Activated naive CD8-positive, alpha-beta T cell treated with anti-CD3 and anti-CD28 coated beads for 36 hours (primary cell): ENCODE data around the gene GRIN2C. TPM values are rescaled to one million over a fixed set of nuclear protein-coding genes. Genes with fewer than 3 reads are reported as not detected.

Source experiments
- DNase-seq: peaks from one replicate; pipeline ENCODE4 v3.0.0; 2021
- H3K27ac Mint-ChIP-seq: one replicate; pipeline ENCODE4 v1.8.0; 2022; ENCODE audit warnings: mild to moderate bottlenecking, moderate library complexity, mixed read lengths
- H3K27me3 Mint-ChIP-seq: one replicate; pipeline ENCODE4 v1.8.0; 2022; ENCODE audit warnings: mild to moderate bottlenecking, mixed read lengths
- H3K36me3 Mint-ChIP-seq: one replicate; pipeline ENCODE4 v1.8.0; 2021; ENCODE audit warnings: mild to moderate bottlenecking, mixed read lengths
- H3K4me1 Mint-ChIP-seq: one replicate; pipeline ENCODE4 v1.8.0; 2021; ENCODE audit warnings: mixed read lengths
- H3K4me3 Mint-ChIP-seq: one replicate; pipeline ENCODE4 v1.8.0; 2022; ENCODE audit warnings: mild to moderate bottlenecking, moderate library complexity, mixed read lengths
- H3K9me3 Mint-ChIP-seq: one replicate; pipeline ENCODE4 v1.8.0; 2022; ENCODE audit warnings: mixed read lengths
- total RNA-seq, 2 experiments: library from RNA; stranded (reverse); gene quantifications; one replicate each; pipeline ENCODE4 v1.2.3, GENCODE V29; 2021

Gene GRIN2C
- total RNA-seq, 2 experiments from 2014 or later: not detected

- peaks cover 4% of the 10 kb centered on the region for H3K36me3 Mint-ChIP-seq
Measured at GRCh38 chr17:74814453-74814852, 45.2 kb downstream of the GRIN2C start.

GRCh38 chr17:74812109-74813009, 47.3 kb downstream of the GRIN2C start:
- peaks cover 2% of the 10 kb centered on the region for H3K4me1 Mint-ChIP-seq
- H3K9me3 Mint-ChIP-seq: no peaks in the 10 kb centered on the region
- no peak for DNase-seq
- no peak overlapping the region for H3K27ac Mint-ChIP-seq
- peaks cover 6% of the 10 kb centered on the region for H3K36me3 Mint-ChIP-seq
- no peaks in the 10 kb centered on the region for H3K27me3 Mint-ChIP-seq
- no peak overlapping the region for H3K4me3 Mint-ChIP-seq

More at GRCh38 chr17:74814453-74814852, 45.2 kb downstream of the GRIN2C start:
- Mint-ChIP-seq H3K4me1 (no peaks in the 10 kb centered on the region), H3K27ac (no peak overlapping the region), H3K4me3 (no peak overlapping the region), H3K9me3 (no peaks in the 10 kb centered on the region), H3K27me3 (no peaks in the 10 kb centered on the region)
- DNase-seq: no peak

GRCh38 chr17:74810699-74811485, 48.8 kb downstream of the GRIN2C start:
- Mint-ChIP-seq H3K27me3 (no peaks in the 10 kb centered on the region), H3K36me3 (peaks cover 4% of the 10 kb centered on the region)
- no peak for DNase-seq

GRCh38 chr17:74808714-74809430, 50.8 kb downstream of the GRIN2C start:
- Mint-ChIP-seq H3K27ac (no peak overlapping the region), H3K36me3 (peaks cover 4% of the 10 kb centered on the region), H3K27me3 (no peaks in the 10 kb centered on the region), H3K9me3 (no peaks in the 10 kb centered on the region), H3K4me3 (no peak overlapping the region), H3K4me1 (peaks cover 2% of the 10 kb centered on the region)
- DNase-seq: no peak

More at GRCh38 chr17:74810699-74811485, 48.8 kb downstream of the GRIN2C start:
- Mint-ChIP-seq H3K4me1 (peaks cover 2% of the 10 kb centered on the region), H3K4me3 (no peak overlapping the region), H3K27ac (no peak overlapping the region), H3K9me3 (no peaks in the 10 kb centered on the region)

- H3K9me3 Mint-ChIP-seq: no peaks in the 10 kb centered on the region
- no peak overlapping the region for H3K4me3 Mint-ChIP-seq
- H3K27me3 Mint-ChIP-seq: no peaks in the 10 kb centered on the region
- H3K36me3 Mint-ChIP-seq: peaks cover 4% of the 10 kb centered on the region
- H3K4me1 Mint-ChIP-seq: peaks cover 2% of the 10 kb centered on the region
- no peak overlapping the region for H3K27ac Mint-ChIP-seq
- DNase-seq: no peak
Measured at GRCh38 chr17:74807925-74808324, 51.8 kb downstream of the GRIN2C start.

GRCh38 chr17:74807441-74807840, 52.2 kb downstream of the GRIN2C start:
- Mint-ChIP-seq H3K4me3 (no peak overlapping the region), H3K4me1 (peaks cover 2% of the 10 kb centered on the region), H3K27me3 (no peaks in the 10 kb centered on the region), H3K27ac (no peak overlapping the region), H3K36me3 (peaks cover 4% of the 10 kb centered on the region), H3K9me3 (no peaks in the 10 kb centered on the region)
- DNase-seq: no peak

- peaks cover 2% of the 10 kb centered on the region for H3K4me1 Mint-ChIP-seq
- peaks cover 4% of the 10 kb centered on the region for H3K36me3 Mint-ChIP-seq
- no peaks in the 10 kb centered on the region for H3K9me3 Mint-ChIP-seq
- DNase-seq: no peak
- no peak overlapping the region for H3K4me3 Mint-ChIP-seq
- H3K27ac Mint-ChIP-seq: no peak overlapping the region
- no peaks in the 10 kb centered on the region for H3K27me3 Mint-ChIP-seq
Measured at GRCh38 chr17:74806334-74806733, 53.4 kb downstream of the GRIN2C start.

- no peaks in the 10 kb centered on the region for H3K9me3 Mint-ChIP-seq
- H3K4me1 Mint-ChIP-seq: peaks cover 2% of the 10 kb centered on the region
- DNase-seq: no peak
- no peaks in the 10 kb centered on the region for H3K27me3 Mint-ChIP-seq
- H3K27ac Mint-ChIP-seq: no peak overlapping the region
- peaks cover 4% of the 10 kb centered on the region for H3K36me3 Mint-ChIP-seq
- no peak overlapping the region for H3K4me3 Mint-ChIP-seq
Measured at GRCh38 chr17:74805591-74805991, 54.1 kb downstream of the GRIN2C start.

- Mint-ChIP-seq H3K36me3 (peaks cover 8% of the 10 kb centered on the region), H3K27me3 (no peaks in the 10 kb centered on the region), H3K4me3 (no peak overlapping the region), H3K9me3 (no peaks in the 10 kb centered on the region), H3K27ac (no peak overlapping the region), H3K4me1 (peaks cover 2% of the 10 kb centered on the region)
- no peak for DNase-seq
Measured at GRCh38 chr17:74804683-74805082, 55.0 kb downstream of the GRIN2C start.

- no peak for DNase-seq
- no peaks in the 10 kb centered on the region for H3K9me3 Mint-ChIP-seq
- no peak overlapping the region for H3K4me3 Mint-ChIP-seq
- no peaks in the 10 kb centered on the region for H3K27me3 Mint-ChIP-seq
- peaks cover 2% of the 10 kb centered on the region for H3K4me1 Mint-ChIP-seq
- no peak overlapping the region for H3K27ac Mint-ChIP-seq
- H3K36me3 Mint-ChIP-seq: peaks cover 9% of the 10 kb centered on the region
Measured at GRCh38 chr17:74803971-74804370, 55.7 kb downstream of the GRIN2C start.

GRCh38 chr17:74803388-74803930, 56.2 kb downstream of the GRIN2C start:
- H3K4me3 Mint-ChIP-seq: no peak overlapping the region
- H3K27me3 Mint-ChIP-seq: no peaks in the 10 kb centered on the region
- H3K9me3 Mint-ChIP-seq: no peaks in the 10 kb centered on the region
- H3K36me3 Mint-ChIP-seq: peaks cover 12% of the 10 kb centered on the region
- no peak overlapping the region for H3K27ac Mint-ChIP-seq
- H3K4me1 Mint-ChIP-seq: peaks cover 2% of the 10 kb centered on the region
- DNase-seq: no peak

GRCh38 chr17:74801896-74802295, 57.8 kb downstream of the GRIN2C start:
- Mint-ChIP-seq H3K4me3 (no peak overlapping the region), H3K4me1 (no peaks in the 10 kb centered on the region), H3K9me3 (no peaks in the 10 kb centered on the region), H3K36me3 (peaks cover 13% of the 10 kb centered on the region), H3K27me3 (no peaks in the 10 kb centered on the region), H3K27ac (no peak overlapping the region)
- DNase-seq: no peak

GRCh38 chr17:74800531-74800930, 59.2 kb downstream of the GRIN2C start:
- Mint-ChIP-seq H3K9me3 (no peaks in the 10 kb centered on the region), H3K27ac (no peak overlapping the region), H3K4me1 (no peaks in the 10 kb centered on the region), H3K36me3 (peaks cover 11% of the 10 kb centered on the region), H3K27me3 (no peaks in the 10 kb centered on the region), H3K4me3 (no peak overlapping the region)
- no peak for DNase-seq

- peaks cover 11% of the 10 kb centered on the region for H3K36me3 Mint-ChIP-seq
- no peak for DNase-seq
- no peak overlapping the region for H3K27ac Mint-ChIP-seq
- no peaks in the 10 kb centered on the region for H3K4me1 Mint-ChIP-seq
- H3K27me3 Mint-ChIP-seq: no peaks in the 10 kb centered on the region
- no peaks in the 10 kb centered on the region for H3K9me3 Mint-ChIP-seq
- no peak overlapping the region for H3K4me3 Mint-ChIP-seq
Measured at GRCh38 chr17:74799097-74799496, 60.6 kb downstream of the GRIN2C start.
